CD14-positive monocyte (primary cell): ENCODE data around the gene MAP3K20. TPM values are rescaled to one million over a fixed set of nuclear protein-coding genes. Genes with fewer than 3 reads are reported as not detected.
"Not testable (repeated sequence)": the region's sequence is repeated elsewhere in the genome, so short reads cannot be mapped to it uniquely, and the experiment has no call there.

Source experiments
- DNase-seq, 3 donors: peaks; one replicate each; pipeline ENCODE4 v3.0.0-alpha.2; 2011 to 2022
- H2AFZ ChIP-seq: 2 replicates; pipeline ENCODE4 v1.6.0; 2012; ENCODE audit warnings: mild to moderate bottlenecking, low read depth, low read length, inconsistent platforms; ENCODE audit not compliant: insufficient read depth, poor library complexity, severe bottlenecking
- H3K27ac ChIP-seq, 2 donors: 1 replicate in 1 of 2; 2 replicates in 1 of 2; pipeline ENCODE4 v1.5.1; 2012 to 2013; ENCODE audit warnings: low read length in 2 of 2, control low read depth in 1 of 2, inconsistent platforms in 1 of 2, low read depth in 1 of 2, mild to moderate bottlenecking in 1 of 2
- H3K27me3 ChIP-seq, 2 donors: one replicate each; pipeline versions ENCODE4 v1.6.0 to v1.6.1; 2011 to 2013; ENCODE audit warnings: low read length in 2 of 2; ENCODE audit not compliant: control insufficient read depth in 2 of 2, insufficient read depth in 2 of 2
- H3K36me3 ChIP-seq, 2 donors: replicated peaks in 1 of 2; 1 replicate in 1 of 2; 2 replicates in 1 of 2; pipeline versions ENCODE4 v1.5.1 to v1.6.1; 2012 to 2013; ENCODE audit warnings: low read length in 2 of 2, control low read depth in 1 of 2, inconsistent platforms in 1 of 2, mild to moderate bottlenecking in 1 of 2; ENCODE audit not compliant: insufficient read depth in 2 of 2, control insufficient read depth in 1 of 2
- H3K4me1 ChIP-seq, 2 donors: 1 replicate in 1 of 2; 2 replicates in 1 of 2; pipeline versions ENCODE4 v1.5.1 to v1.6.1; 2012 to 2013; ENCODE audit warnings: low read length in 2 of 2, control low read depth in 1 of 2, inconsistent platforms in 1 of 2, mild to moderate bottlenecking in 1 of 2, moderate library complexity in 1 of 2; ENCODE audit not compliant: insufficient read depth in 2 of 2, control insufficient read depth in 1 of 2
- H3K4me2 ChIP-seq: replicated peaks from 2 replicates; pipeline ENCODE3; 2012; ENCODE audit warnings: low read length, moderate library complexity, mild to moderate bottlenecking; ENCODE audit not compliant: poor library complexity, severe bottlenecking; ENCODE audit errors: extremely low read depth
- H3K4me3 ChIP-seq, 3 experiments: fragments of 200-600 bp in 1 of 3; sonication (generic) in 1 of 3; replicated peaks in 1 of 3; 1 replicate in 2 of 3; 2 replicates in 1 of 3; pipeline ENCODE4 v1.5.1; 2011 to 2013; ENCODE audit warnings: low read length in 3 of 3, mild to moderate bottlenecking in 3 of 3, control low read depth in 2 of 3, low read depth in 2 of 3, inconsistent platforms in 1 of 3, moderate library complexity in 1 of 3
- H3K79me2 ChIP-seq: 2 replicates; pipeline ENCODE4 v1.6.0; 2012; ENCODE audit warnings: mild to moderate bottlenecking, control low read depth, inconsistent platforms, low read length, moderate library complexity; ENCODE audit not compliant: insufficient read depth
- H3K9ac ChIP-seq: 2 replicates; pipeline ENCODE4 v1.6.0; 2017; ENCODE audit warnings: low read length, mild to moderate bottlenecking; ENCODE audit not compliant: insufficient read depth, poor library complexity, severe bottlenecking
- H3K9me3 ChIP-seq, 2 donors: replicated peaks in 1 of 2; 1 replicate in 1 of 2; 2 replicates in 1 of 2; pipeline versions ENCODE4 v1.5.1 to v1.6.1; 2012 to 2013; ENCODE audit warnings: low read length in 2 of 2, control low read depth in 1 of 2; ENCODE audit not compliant: control insufficient read depth in 1 of 2, insufficient read depth in 1 of 2
- H4K20me1 ChIP-seq: 2 replicates; pipeline ENCODE4 v1.6.0; 2012; ENCODE audit warnings: mild to moderate bottlenecking, low read length, control low read depth, moderate library complexity; ENCODE audit not compliant: insufficient read depth
- H3K27ac Mint-ChIP-seq, 7 donors: one replicate each; pipeline ENCODE4 v1.8.0; 2020; ENCODE audit warnings: mild to moderate bottlenecking in 7 of 7, mixed read lengths in 7 of 7, moderate library complexity in 6 of 7, inconsistent platforms in 2 of 7
- H3K27me3 Mint-ChIP-seq, 3 donors: one replicate each; pipeline ENCODE4 v1.8.0; 2021 to 2022; ENCODE audit warnings: low read depth in 3 of 3, mild to moderate bottlenecking in 3 of 3, mixed read lengths in 3 of 3, moderate library complexity in 3 of 3, inconsistent platforms in 1 of 3
- H3K36me3 Mint-ChIP-seq, 2 donors: one replicate each; pipeline ENCODE4 v1.8.0; 2020; ENCODE audit warnings: mixed read lengths in 2 of 2, inconsistent platforms in 1 of 2, mild to moderate bottlenecking in 1 of 2
- H3K4me1 Mint-ChIP-seq: one replicate; pipeline ENCODE4 v1.8.0; 2020; ENCODE audit warnings: mild to moderate bottlenecking, mixed read lengths
- H3K4me3 Mint-ChIP-seq, 2 donors: one replicate each; pipeline ENCODE4 v1.8.0; 2020; ENCODE audit warnings: mild to moderate bottlenecking in 2 of 2, mixed read lengths in 2 of 2, moderate library complexity in 1 of 2
- H3K9me3 Mint-ChIP-seq, 7 donors: one replicate each; pipeline ENCODE4 v1.8.0; 2020 to 2022; ENCODE audit warnings: mixed read lengths in 7 of 7, mild to moderate bottlenecking in 6 of 7, moderate library complexity in 6 of 7, inconsistent platforms in 2 of 7
- WGBS: methylation state at CpG from one replicate; pipeline ENCODE4 v1.1.5; 2013; ENCODE audit warnings: missing lambda C conversion rate; ENCODE audit not compliant: insufficient coverage; 5-methylcytosine and 5-hydroxymethylcytosine counted together
- intact Hi-C, 2 donors: fragments of 100-400 bp; cut with micrococcal nuclease; formaldehyde crosslinking; loops; one replicate each; pipeline versions ENCODE4 v1.15.0 to v1.15.1; 2023
- polyA plus RNA-seq, 3 donors: library from polyadenylated mRNA; depleted of rRNA in 1 of 3; unstranded in 2 of 3; stranded (reverse) in 1 of 3; fragments of 300-500 nt in 2 of 3; fragments of >200 nt in 1 of 3; fragmentation: Illumina TruSeq in 2 of 3; gene quantifications; 1 replicate in 2 of 3; 2 replicates in 1 of 3; pipeline ENCODE4 v1.2.3, GENCODE V29; 2012 to 2021
- TF ChIP-seq, protein P1 (sequence below): fragments of 200-600 bp; IDR thresholded peaks from one replicate; pipeline ENCODE4 v1.8.0; 2022; ENCODE audit warnings: antibody characterized with exemption, mild to moderate bottlenecking

The MAP3K20 gene
- polyA plus RNA-seq, 3 donors: 14.3 to 30.7 (median 21.6) TPM

DNA sequence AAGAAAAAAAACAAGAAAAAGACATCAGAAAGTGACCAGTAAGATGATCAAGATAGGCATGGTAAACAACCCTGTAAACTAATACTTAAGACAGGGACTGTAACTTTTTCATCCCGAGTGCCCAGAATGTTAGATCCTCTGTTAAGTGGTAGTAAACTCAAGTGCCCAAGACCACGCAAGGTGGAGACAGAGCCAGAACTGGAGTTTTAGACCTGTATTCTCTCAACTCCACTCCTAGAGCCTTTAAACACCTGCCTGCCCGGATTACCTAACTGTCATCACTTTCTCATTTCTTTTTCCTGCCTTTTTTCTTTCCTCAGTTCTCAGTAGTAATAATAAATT lies 203.9 kb downstream of the MAP3K20 start:
- Mint-ChIP-seq H3K4me3 (peak overlapping the region in 1 of 2 donors; percentile 50), H3K27me3 (peaks cover 4 to 11% (median 10%) of the 10 kb centered on the region in 3 donors), H3K36me3 (no peaks in the 10 kb centered on the region), H3K4me1 (peaks cover 20% of the 10 kb centered on the region), H3K9me3 (peaks cover 4 to 14% (median 9%) of the 10 kb centered on the region in 7 donors), H3K27ac (no peak overlapping the region)
- H3K9me3 ChIP-seq: peaks cover under 1 to 9% of the 10 kb centered on the region in 2 donors
- no CpG with 5 or more reads among the region's 3 CpGs for WGBS
- H3K27ac ChIP-seq: no peak overlapping the region
- no peak overlapping the region for H3K9ac ChIP-seq
- peaks cover 10 to 16% of the 10 kb centered on the region in 2 donors for H3K4me1 ChIP-seq
- no peak overlapping the region for H2AFZ ChIP-seq
- intact Hi-C loops: no loop called here
- TF ChIP-seq, protein P1, sequence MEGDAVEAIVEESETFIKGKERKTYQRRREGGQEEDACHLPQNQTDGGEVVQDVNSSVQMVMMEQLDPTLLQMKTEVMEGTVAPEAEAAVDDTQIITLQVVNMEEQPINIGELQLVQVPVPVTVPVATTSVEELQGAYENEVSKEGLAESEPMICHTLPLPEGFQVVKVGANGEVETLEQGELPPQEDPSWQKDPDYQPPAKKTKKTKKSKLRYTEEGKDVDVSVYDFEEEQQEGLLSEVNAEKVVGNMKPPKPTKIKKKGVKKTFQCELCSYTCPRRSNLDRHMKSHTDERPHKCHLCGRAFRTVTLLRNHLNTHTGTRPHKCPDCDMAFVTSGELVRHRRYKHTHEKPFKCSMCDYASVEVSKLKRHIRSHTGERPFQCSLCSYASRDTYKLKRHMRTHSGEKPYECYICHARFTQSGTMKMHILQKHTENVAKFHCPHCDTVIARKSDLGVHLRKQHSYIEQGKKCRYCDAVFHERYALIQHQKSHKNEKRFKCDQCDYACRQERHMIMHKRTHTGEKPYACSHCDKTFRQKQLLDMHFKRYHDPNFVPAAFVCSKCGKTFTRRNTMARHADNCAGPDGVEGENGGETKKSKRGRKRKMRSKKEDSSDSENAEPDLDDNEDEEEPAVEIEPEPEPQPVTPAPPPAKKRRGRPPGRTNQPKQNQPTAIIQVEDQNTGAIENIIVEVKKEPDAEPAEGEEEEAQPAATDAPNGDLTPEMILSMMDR: no peak
- no peak overlapping the region for H3K4me2 ChIP-seq
- no peak for DNase-seq
- H3K79me2 ChIP-seq: no peaks in the 10 kb centered on the region
- no peaks in the 10 kb centered on the region for H3K27me3 ChIP-seq
- no peaks in the 10 kb centered on the region for H4K20me1 ChIP-seq
- H3K4me3 ChIP-seq: no peak overlapping the region
- H3K36me3 ChIP-seq: no peaks in the 10 kb centered on the region

DNA sequence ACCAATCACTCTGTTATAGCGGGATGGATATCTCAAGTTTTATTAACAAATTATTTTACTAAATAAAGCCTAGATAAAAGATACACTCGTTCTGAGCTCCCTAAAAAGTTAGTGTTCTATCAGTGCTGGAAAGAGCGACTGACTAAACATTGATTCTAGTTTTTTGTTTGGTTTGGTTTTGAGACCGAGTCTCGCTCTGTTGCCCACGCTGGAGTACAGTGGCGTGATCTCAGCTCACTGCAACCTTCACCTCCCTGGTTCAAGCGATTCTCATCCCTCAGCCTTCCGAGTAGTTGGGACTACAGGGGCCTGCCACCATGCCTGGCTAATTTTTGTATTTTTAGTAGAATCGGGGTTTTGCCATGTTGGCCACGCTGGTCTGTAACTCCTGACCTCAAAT lies 205.2 kb downstream of the MAP3K20 start:
- Histone ChIP-seq H3K36me3 (no peaks in the 10 kb centered on the region), H3K4me3 (no peak overlapping the region), H3K4me2 (no peak overlapping the region), H3K9ac (no peak overlapping the region), H2AFZ (no peak overlapping the region), H3K27me3 (no peaks in the 10 kb centered on the region), H3K27ac (no peak overlapping the region), H4K20me1 (no peaks in the 10 kb centered on the region), H3K9me3 (peaks cover 0 to 5% of the 10 kb centered on the region in 2 donors), H3K79me2 (no peaks in the 10 kb centered on the region), H3K4me1 (peaks cover 10 to 16% of the 10 kb centered on the region in 2 donors)
- peak overlapping the region in 1 of 2 donors; percentile 16 for H3K4me3 Mint-ChIP-seq
- no peak for DNase-seq
- 100% methylated on average over 6 of the region's 11 CpGs for WGBS
- peaks cover 2 to 8% (median 6%) of the 10 kb centered on the region in 7 donors for H3K9me3 Mint-ChIP-seq
- peaks cover 17% of the 10 kb centered on the region for H3K4me1 Mint-ChIP-seq
- no peaks in the 10 kb centered on the region for H3K36me3 Mint-ChIP-seq
- intact Hi-C loops: no loop called here
- H3K27ac Mint-ChIP-seq: no peak overlapping the region
- H3K27me3 Mint-ChIP-seq: peaks cover 4 to 11% (median 10%) of the 10 kb centered on the region in 3 donors
- TF ChIP-seq, protein P1: no peak

DNA sequence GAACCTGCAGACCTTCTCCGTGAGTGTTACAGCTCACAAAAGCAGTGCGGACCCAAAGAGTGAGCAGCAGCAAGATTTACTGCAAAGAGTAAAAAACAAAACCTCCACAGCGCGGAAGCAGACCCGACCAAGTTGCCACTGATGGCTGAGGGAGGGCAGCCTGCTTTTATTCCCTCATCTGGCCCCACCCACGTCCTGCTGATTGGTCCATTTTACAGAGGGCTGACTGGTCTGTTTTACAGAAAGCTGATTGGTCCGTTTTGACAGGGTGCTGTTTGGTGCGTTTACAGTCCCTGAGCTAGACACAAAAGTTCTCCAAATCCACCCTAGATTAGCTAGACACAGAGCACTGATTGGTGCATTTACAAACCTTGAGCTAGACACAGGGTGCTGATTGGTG lies 206.3 kb downstream of the MAP3K20 start:
- intact Hi-C loops, H3K4me3 Mint-ChIP-seq, H3K27me3 ChIP-seq, H3K27ac Mint-ChIP-seq, H3K9ac ChIP-seq, H4K20me1 ChIP-seq, H3K27ac ChIP-seq, H3K9me3 Mint-ChIP-seq, H2AFZ ChIP-seq, H3K36me3 Mint-ChIP-seq, H3K79me2 ChIP-seq, H3K4me3 ChIP-seq, H3K9me3 ChIP-seq, H3K36me3 ChIP-seq, H3K4me2 ChIP-seq, DNase-seq: not testable (repeated sequence)
- Mint-ChIP-seq H3K27me3 (peaks cover 4 to 11% (median 10%) of the 10 kb centered on the region in 3 donors), H3K4me1 (peaks cover 17% of the 10 kb centered on the region)
- WGBS: 100% methylated on average over 3 of the region's 8 CpGs
- H3K4me1 ChIP-seq: peaks cover 10 to 16% of the 10 kb centered on the region in 2 donors
